ENCODE data around the gene SGSM1. TPM values are rescaled to one million over a fixed set of nuclear protein-coding genes. Genes with fewer than 3 reads are reported as not detected.
A peak's percentile ranks its signal among the peaks of the same experiment; 100 is the strongest.

Gene SGSM1
- total RNA-seq, 3 donors from 2014 or later: 2.0 to 6.5 (median 3.0) TPM

DNA sequence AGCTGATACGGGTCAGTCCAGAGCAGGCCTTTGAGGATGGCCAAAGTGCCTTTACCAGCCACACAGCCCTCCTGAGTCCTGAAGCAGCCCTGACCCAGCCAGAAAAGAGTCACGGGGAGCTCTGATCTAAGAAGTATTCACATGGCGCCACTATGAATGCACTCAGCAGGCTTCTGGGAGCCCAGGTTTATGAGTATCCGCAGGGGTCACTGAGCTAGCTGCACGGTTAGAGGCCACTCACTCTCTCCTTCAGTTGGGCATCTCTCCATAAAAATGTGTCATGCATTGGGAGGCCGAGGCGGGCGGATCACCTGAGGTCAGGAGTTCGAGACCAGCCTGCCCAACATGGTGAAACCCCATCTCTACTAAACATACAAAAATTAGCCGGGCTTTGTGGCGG, 156.8 kb downstream of the SGSM1 start:
- TF ChIP-seq, protein P1, sequence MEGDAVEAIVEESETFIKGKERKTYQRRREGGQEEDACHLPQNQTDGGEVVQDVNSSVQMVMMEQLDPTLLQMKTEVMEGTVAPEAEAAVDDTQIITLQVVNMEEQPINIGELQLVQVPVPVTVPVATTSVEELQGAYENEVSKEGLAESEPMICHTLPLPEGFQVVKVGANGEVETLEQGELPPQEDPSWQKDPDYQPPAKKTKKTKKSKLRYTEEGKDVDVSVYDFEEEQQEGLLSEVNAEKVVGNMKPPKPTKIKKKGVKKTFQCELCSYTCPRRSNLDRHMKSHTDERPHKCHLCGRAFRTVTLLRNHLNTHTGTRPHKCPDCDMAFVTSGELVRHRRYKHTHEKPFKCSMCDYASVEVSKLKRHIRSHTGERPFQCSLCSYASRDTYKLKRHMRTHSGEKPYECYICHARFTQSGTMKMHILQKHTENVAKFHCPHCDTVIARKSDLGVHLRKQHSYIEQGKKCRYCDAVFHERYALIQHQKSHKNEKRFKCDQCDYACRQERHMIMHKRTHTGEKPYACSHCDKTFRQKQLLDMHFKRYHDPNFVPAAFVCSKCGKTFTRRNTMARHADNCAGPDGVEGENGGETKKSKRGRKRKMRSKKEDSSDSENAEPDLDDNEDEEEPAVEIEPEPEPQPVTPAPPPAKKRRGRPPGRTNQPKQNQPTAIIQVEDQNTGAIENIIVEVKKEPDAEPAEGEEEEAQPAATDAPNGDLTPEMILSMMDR (IDR thresholded peaks at IDR 0.05): no peak
- intact Hi-C loops (cut with DNase I, micrococcal nuclease): no loop called here
- H3K4me3 ChIP-seq: no peak overlapping the region
- DNase-seq (no peak), ATAC-seq (no peak)
- peaks cover 29% of the 10 kb centered on the region for H3K4me1 ChIP-seq (ENCODE audit: low read depth)
- H3K36me3 ChIP-seq (ENCODE audit: low read depth): no peaks in the 10 kb centered on the region
- no peaks in the 10 kb centered on the region for H3K9me3 ChIP-seq

DNA sequence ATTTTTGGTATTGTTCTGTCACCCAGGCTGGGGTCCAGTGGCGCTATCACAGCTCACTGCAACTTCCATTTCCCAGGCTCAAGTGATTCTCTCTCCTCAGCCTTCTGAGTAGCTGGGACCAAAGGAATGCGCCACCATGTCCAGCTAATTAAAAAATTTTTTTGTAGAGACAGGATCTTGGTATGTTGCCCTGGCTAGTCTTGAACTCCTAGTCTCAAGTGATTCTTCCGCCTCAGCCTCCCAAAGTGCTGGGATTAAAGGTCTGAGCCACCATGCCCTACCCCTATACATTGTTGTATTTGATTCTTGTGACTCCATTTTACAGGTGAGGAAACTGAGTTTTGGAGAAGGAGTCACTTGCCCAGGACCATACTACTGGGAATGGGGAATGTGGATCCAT, 158.4 kb downstream of the SGSM1 start:
- intact Hi-C loops (cut with DNase I, micrococcal nuclease): no loop called here
- ATAC-seq: no peak
- Histone ChIP-seq H3K4me1 (ENCODE audit: low read depth) (peaks cover 36% of the 10 kb centered on the region), H3K4me3 (no peak overlapping the region), H3K36me3 (ENCODE audit: low read depth) (no peaks in the 10 kb centered on the region), H3K9me3 (no peaks in the 10 kb centered on the region)
- no peak for DNase-seq
- TF ChIP-seq, protein P1 (IDR thresholded peaks at IDR 0.05): no peak

DNA sequence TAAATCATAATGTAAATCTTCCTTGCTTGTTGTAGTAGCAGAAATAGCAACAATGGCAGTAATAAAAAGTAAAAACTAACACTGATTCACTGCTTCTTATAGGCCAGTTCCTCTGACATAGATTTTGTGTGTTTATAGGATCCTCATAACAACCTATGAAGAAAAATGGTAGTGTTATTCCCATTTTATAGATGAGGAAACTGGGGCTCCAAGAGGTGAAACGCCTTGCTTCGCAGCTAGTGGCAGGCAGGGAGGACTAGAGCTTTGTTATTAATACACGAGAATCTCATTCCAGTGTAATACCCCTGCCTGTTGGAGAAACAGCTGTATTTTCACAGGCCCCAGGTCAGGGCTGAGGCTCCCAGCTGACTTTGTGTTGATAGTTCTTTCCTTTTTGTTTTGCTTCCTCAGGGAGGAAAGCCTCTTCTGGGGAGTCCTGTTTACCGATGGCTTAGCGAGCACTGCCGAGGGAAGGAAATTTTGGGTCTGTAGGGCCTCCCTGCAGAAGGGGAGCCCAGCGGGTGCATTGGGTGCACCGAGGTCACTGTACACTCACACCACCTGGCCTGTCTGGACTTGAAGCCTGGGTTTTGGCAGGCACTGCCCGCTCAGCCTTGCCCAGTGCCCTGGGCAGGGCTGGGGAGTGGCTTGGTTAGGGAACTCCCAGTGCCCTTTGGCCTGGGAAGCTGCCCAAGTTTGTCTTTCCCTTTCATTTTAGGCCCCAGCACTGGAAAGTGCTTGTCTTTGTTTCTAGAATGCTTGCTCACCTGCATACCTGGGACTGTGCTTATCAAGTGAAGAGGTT, 160.0 kb downstream of the SGSM1 start:
- TF ChIP-seq, protein P1 (IDR thresholded peaks at IDR 0.05): no peak
- DNase-seq (peak; percentile 88 to 93 (median 88)), ATAC-seq (peak; percentile 95)
- no peak overlapping the region for H3K4me3 ChIP-seq
- intact Hi-C loops (cut with DNase I, micrococcal nuclease): no loop called here
- peaks cover 39% of the 10 kb centered on the region for H3K4me1 ChIP-seq (ENCODE audit: low read depth)
- no peaks in the 10 kb centered on the region for H3K9me3 ChIP-seq
- no peaks in the 10 kb centered on the region for H3K36me3 ChIP-seq (ENCODE audit: low read depth)

DNA sequence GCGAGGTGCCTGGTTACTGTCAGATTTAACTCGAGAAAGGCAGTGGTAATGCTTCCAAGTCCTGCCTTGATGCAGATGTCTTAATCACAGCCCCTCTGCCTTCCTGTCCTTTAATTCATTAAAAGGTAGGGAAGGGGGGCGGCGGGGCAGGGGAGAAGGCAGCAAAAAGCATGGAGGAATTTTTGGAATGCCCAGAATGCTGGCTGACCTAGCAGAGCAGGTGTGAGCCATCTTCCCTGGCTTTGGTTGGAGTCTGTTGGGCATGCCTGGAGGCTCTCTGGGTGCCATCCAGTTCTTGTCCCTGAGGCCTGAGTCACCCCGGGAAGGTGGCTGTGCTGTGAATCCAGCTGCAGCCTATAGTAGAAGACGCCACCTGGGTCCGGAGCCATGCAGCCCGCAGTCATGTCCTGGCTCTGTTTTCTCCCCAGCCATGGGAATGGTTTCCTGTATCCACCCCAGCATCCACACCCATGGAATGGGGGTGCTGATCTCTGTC, 162.1 kb downstream of the SGSM1 start:
- DNase-seq (no peak), ATAC-seq (no peak)
- intact Hi-C loops (cut with DNase I, micrococcal nuclease): no loop called here
- Histone ChIP-seq H3K36me3 (ENCODE audit: low read depth) (no peaks in the 10 kb centered on the region), H3K9me3 (no peaks in the 10 kb centered on the region), H3K4me1 (ENCODE audit: low read depth) (peaks cover 39% of the 10 kb centered on the region), H3K4me3 (no peak overlapping the region)
- TF ChIP-seq, protein P1 (IDR thresholded peaks at IDR 0.05): no peak

DNA sequence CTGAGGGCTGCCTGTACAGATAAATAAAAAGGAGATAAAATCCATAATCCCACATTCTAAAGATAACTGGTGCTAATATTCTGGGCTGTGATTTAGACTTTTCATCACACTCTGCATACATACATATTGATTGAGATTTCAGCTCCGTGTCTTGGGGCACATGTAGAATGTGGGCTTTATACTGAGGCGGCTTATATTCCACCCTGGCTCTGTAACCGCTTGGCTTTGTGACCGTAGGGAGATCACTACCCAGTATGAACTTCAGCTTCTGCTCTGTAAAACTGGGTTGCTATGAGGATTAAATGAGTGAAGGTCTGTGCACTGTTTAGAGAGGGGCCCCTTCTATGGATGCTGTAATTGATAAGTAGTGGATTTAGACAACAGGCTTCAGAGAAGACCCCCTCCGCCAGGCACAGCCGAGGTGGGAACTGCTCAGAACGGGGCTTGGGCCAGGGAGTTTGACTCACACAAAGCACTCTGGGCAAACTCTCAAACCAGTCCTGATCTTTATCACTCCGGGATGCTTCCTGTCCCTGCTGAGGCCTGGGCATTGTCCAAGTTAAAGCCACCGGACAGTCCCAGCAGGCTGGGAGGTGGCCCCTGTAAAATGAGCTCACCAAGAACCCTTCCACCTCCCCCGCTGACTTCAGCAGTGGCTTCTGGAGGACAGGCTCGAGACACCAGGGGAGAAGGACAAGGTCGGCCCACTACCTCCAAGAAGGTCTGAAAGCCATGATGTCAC, 163.7 kb downstream of the SGSM1 start:
- Histone ChIP-seq H3K4me3 (no peak overlapping the region), H3K36me3 (ENCODE audit: low read depth) (no peaks in the 10 kb centered on the region), H3K9me3 (no peaks in the 10 kb centered on the region), H3K4me1 (ENCODE audit: low read depth) (peaks cover 53% of the 10 kb centered on the region)
- DNase-seq: no peak
- TF ChIP-seq, protein P1 (IDR thresholded peaks at IDR 0.05): no peak
- ATAC-seq: peak; percentile 30
- intact Hi-C loops (cut with DNase I, micrococcal nuclease): no loop called here

All from mucosa of descending colon (tissue), 3 donors.